Measurements from ENCODE around the gene CERS6.
"Not testable (repeated sequence)": the region's sequence is repeated elsewhere in the genome, so short reads cannot be mapped to it uniquely, and the experiment has no call there.

The CERS6 gene

DNA sequence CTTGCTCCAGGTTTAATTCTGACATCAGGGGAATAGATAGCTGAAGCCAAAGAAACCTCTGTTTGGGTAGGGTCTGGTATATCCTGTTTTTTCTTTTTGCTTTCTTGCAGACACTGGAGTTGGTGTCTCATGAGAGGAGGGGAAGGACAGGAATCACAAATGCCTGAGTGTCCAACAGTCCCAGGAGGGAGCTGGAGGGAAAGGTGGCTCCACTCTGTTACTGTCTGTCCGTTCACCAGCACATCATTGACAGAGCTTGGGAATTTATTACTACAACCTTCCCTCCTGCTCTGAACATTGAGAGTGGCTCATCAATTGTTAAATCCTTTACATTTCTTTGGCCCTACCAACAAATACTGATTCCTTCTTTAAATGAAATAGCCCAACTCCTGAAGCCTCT lies 194.1 kb downstream of the CERS6 start:
- no peak for DNase-seq

DNA sequence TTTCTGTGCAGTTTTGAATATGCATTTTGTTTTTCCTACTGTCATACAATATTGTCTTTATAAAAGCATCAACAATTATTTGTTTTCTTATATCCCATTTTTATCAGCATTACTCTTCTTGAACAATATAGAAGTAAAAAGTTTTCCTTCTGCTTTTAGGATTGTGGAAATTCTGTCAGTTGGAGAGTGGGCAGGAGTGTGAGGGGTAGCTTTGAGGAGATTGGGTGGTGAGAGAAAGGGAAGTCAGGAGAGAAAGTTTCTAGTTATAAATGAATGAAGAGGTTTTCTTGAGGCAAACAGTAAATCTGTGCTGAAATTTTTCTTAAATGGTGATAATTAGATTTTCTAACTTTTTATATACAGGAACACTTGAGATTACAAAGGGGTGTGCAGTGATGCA lies 194.7 kb downstream of the CERS6 start:
- DNase-seq: no peak

DNA sequence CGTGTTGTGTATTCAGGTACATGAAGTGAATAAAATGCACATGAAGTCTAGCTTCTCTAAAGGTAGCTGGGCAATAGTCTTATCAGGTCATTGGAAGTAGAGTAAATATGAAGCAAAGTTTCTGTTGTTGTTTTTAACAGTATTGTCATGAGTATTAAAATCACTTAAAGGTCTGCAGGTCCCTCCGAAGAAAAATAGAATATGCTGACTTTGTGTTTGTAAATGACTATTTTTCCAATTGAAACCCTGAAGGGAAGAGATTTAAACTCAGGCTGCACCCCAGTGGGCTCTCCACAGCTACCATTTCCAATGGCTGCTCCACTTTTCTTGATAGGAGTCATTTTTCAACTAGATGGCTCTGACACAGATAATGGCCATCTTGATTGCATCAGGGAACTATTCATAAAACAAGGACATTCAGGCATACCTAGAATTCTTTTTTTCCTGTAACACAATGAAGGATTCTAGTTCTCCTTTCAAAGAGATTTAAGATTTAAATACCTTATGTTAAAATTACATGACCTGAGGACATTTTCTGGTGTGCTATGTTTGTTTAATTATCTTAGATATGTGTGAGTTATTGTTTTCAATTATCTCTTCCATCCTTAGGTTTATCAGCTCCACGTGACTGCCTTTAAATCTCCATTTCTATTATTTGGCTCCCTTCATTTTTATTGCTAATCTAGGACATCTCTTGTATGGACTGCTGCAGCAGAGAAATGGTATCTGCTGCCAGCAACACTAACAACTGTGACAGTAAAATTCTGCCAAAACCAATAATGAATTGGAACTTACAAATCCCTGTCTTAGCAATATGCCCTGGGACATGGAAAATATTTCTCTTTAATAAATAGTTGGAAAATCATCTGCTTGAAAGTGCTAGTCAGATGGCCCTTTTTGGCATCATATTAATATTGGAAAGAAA lies 197.2 kb downstream of the CERS6 start:
- DNase-seq: no peak

DNA sequence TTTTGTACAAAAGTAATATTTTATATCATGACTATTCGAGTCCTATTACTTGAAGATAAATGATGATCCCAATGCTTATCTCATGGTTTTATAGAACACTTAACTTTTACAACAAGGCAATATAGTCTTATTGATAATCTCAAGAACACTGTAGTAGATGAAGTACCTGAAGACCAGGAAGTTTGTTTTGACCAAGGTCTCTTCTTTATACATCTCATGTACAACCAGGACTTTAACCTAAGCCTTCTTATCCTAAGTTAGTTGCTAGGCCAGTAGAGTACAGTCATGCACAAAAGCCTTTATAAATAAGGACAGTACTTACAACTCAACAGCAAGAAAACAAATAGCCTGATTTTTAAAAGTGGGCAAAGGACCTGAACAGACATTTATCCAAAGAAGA lies 198.6 kb downstream of the CERS6 start:
- no peak for DNase-seq

DNA sequence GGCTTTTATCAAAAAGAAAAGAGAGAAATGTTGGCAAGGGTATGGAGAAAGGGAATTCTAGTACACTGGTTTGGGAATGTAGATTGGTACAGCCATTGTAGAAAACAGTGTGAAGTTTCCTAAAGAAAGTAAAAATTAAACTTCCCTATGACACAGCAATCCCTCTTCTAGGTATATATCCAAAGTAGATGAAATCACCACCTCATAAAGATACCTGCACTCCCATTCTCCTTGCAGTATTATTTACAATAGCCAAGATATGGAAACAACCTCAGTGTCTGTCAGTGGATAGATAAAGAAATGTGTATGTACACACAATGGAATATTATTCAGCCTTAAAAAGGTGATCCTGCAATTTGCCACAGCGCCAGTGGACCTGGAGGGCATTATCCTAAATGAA lies 199.1 kb downstream of the CERS6 start:
- no peak for DNase-seq

DNA sequence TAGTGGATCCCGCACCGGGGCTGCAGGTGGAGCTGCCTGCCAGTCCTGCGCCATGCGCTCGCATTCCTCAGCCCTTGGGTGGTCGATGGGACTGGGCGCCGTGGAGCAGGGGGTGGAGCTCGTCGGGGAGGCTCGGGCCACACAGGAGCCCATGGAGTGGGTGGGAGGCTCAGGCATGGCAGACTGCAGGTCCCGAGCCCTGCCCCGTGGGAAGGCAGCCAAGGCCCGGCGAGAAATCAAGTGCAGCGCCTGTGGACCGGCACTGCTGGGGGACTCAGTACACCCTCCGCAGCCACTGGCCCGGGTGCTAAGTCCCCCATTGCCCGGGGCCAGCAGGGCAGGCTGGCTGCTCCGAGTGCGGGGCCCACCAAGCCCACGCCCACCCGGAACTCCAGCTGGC lies 201.3 kb downstream of the CERS6 start:
- DNase-seq: not testable (repeated sequence)

DNA sequence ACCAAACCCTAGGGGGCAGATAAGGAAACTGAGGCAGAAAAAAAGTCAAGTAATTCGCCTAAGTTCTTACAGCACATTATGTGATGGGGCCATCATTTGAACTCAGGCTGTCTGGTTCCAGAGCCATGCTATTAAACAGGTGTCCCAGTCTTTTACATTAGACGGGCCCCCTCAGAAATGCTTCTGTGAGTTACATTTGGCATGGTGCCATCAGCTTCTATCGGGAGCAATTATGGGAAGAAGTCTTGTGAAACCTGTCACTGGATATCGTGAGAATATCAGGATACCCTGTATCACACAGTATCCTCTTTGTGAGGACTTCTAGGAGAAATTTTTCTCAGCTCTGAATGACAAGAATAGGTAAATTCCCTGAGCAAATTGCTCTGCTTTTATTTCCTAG lies 202.6 kb downstream of the CERS6 start:
- no peak for DNase-seq

DNA sequence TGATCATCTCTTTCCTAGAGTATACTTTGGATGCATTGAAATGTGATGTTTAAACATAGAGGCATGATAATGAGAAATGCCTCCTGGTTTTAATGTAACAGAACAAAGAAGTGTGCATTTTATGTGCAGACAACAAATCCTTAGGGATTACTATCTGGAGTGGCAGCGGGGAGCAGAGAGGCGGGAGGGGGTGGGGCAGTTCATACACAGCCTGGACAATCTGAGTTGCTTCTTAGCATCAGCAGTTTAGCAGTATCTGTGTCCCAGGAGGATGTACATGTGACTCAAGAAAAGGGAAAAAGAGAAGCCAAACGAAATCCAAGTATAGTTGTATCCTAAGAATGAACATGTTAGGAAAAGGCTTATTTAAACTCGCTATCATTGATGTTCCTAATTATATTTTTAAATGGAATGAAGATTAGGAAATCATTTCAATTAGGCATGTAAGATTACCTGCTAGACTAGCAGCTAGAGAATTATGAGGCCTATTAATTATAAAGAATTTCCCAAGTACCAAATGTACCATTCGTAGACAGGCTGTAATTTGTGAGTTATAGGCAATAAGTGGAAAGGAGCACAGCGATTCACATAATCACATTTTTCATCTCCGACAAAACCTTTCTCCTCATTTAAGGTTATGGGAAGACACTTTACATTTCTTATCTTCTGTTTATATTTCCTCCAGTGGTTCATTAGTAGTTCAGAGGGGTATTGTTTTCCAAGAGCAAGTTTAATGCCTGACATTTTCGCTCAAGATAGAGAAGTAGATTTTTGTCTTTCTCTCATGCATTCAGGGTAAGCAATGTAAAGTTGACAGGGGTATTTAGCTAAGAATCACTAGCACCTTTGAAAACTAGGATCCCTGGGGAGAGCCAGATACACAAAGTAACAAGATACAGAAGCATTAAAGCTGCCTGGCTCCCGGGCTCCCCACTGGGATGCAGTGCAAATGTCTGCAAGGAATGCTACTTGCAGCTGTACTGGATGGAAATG lies 205.1 kb downstream of the CERS6 start:
- DNase-seq: no peak

DNA sequence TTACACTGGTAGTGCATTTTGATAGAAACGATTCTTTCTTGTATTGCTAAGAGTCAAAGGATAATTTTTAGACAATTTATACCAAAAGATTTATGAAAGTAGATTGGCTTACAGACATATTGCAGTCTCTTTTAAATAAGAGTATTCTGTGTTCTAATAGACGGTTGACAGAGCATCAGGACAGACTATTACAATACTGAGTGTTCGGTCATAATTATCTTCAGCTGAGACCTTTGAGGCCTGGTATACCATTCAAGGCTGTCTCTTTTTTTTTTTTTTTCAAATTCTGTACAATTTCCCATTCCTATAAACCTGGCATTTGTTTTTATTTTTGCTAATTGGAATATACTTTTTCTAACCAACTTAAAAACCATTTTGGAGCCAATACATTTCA lies 205.8 kb downstream of the CERS6 start:
- no peak for DNase-seq

DNA sequence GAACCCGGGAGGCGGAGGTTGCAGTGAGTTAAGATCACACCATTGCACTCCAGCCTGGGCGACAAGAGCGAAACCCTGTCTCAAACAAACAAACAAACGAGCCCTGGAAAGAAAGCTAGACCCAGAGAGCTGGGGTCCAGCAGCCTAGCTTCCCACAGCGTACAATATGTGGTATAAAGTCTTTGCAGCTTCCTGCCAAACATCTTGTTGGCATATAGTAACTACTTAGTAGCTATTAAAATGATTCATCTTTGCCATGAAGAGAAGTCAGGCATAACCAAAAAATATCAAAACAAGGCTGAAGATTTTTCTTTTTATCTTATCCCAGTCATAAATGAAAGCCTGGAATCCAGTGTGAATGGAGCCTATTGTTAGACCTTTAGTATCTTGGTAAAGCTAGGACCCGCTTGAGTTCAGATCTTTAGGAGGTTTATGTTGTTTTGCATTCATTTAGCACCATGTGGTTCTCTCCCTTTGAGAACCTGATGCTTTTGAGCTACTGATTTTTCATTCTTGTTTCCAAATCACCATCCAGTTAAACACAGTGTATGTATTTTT lies 206.7 kb downstream of the CERS6 start:
- no peak for DNase-seq

DNA sequence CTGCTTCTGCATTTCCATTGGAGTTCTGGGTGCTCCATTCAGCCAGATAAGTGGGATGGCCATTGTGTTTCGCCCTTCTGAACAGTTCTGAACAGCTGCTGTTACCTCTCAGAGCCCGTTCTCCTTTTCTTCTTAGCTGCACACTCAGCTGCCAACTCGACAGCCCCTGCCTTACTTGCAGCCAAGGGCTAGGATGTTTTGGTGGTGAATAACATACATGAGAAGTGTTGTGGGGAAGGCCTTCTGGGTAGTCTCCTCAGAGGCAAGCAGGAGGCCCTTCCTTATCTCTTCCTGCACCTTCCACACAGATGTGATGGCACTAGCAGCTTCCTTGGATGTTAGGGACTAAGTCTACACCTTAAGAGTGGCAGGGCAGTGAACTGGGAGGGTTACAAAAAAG lies 207.9 kb downstream of the CERS6 start:
- no peak for DNase-seq

DNA sequence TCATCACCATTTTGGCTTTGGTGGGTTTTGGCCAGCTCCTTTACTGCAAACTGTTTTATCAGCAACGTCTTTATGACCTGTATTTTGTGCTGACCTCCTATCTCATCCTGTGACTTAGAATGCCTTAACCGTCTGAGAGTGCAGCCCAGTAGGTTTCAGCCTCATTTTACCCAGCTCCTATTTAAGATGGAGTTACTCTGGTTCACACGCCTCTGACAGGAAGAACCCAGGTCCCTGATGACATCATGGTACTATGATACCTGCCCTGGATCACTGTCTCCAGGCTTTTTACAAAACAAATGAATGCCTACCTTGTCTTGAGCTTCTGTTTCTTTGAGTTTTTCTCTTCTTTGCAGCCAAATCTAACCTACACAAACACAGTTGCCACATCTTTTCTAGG lies 208.6 kb downstream of the CERS6 start:
- DNase-seq: not testable (repeated sequence)

DNA sequence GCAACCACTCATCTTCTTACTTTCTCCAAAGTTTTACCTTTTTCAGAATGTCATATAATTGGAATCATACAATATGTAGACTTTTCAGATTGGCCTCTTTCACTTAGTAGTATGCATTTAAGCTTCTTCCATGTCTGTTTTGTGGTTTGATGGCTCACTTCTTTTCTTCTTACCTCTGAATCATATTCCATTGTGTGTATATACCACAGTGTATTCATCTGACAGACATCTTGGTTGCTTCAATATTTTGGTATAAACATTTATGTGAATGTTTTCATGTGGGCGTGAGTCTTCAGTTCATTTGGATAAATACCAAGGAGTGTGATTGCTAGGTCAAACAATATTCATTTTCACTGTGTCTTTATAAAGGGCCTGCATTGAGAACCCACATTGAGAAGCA lies 210.3 kb downstream of the CERS6 start:
- DNase-seq: no peak

DNA sequence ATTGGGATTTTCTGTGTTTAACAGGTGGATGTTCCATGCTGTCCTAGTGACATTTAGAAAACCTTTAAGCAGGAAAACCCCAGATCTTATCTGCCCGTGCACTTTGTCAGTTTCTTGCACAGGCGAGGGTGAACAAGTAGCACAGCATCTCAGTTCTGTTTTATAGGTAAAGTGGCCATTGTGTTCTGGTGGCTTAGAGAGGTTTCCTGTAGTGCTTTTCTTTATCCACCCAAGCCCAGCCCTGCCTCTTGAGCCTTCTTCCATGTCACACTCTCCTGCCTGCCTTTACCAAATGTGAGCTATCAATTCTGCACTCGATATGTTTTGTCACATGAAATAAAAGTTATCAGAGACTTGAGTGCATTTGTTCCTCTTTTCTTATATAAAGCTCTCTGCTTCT lies 211.1 kb downstream of the CERS6 start:
- no peak for DNase-seq

DNA sequence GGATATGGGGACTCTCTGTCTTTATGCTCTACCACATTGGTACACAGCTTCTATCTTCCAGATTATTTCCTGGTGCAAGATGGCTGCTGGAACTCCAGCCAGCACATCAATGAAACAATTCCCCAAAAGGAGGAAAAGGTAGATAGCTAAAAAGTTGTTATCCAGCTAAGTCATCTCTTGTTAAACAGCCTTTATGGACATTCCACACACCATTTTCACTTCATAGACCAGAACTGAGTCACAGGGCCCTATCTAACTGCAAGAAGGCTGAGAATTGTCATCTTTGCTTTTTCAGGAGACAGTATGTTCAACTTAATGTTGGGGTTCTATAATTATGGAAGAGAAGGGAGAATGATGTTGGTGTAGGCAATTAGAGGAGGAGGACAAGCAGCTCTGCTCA lies 213.1 kb downstream of the CERS6 start:
- no peak for DNase-seq

DNA sequence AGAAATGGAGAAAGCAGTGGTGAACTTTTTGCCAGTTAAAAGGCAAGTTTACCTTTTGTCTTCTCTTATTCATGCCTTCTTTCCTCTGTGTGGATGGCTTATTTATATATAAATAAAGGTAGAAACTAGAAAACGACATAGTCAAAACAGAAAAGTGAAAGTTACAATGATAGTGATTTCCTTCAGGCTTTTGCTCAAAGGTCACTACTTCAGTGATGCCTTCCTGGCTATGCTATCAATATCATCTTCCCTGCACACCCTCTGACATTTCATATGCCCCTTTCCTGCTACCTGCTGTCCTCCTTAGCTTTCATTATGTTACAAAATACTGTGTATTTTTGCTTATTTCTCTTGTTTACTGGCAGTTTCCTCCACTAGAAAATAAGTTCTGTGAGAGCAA lies 214.4 kb downstream of the CERS6 start:
- no peak for DNase-seq

DNA sequence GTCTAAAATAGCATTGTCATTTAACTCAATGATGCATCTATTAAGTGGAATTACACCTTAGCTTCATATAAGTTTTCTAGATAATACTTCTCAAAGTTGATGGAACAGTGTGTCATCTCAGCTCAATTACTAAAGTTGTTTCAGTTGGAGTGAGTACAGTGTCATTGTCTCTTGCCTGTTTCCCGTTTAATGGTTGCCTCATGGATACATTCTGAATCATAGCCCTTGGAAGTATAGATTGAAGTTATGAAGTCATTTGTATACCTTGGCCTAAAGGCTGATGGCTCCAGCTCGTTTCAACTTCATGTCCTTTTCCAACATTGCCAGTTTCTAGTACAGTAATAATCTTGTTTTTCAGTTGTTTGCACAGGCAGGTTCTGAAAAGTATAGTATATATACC lies 215.9 kb downstream of the CERS6 start:
- DNase-seq: no peak

DNA sequence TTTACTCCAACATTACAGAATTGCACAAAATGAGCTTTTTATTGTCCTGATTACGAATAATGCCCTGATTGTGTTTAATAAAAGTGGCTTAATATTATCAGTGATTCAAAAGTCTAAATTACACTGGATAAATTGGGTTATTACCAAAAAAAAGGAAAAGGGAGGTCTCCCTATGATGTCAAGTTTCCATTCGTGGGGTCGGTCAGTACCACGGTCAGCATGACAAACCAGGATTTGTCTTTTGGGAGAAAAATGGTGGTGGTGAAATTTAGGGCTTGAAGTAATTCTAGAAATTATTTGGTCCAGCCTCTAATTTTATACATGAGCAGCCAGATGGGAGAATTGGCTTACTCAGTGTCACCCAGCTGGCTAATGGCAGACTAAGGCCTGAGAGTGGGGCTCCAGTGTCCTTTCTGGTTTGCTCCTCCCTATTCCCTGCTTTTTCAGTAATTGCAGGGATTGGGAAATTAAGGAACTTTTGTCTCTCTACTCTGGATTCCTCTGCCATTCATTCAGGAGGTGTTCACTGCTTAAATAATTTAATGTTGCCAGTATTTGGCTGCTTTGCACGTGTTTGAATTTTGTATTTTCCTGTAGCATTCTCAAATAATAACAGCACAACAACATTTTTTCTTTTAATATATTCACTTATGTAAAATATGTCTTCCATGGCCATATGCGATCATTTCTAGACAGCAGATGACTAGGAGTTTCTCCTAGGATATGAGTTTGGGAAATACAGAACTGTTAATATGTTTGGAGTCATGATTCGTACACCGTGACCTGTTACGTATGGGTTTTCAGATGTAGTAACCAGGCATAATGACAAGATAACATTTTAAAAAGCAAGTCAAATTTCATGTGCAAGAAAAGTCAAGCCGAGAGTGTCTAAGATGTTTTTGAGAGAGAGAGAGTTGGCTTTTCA lies 217.5 kb downstream of the CERS6 start:
- no peak for DNase-seq

DNA sequence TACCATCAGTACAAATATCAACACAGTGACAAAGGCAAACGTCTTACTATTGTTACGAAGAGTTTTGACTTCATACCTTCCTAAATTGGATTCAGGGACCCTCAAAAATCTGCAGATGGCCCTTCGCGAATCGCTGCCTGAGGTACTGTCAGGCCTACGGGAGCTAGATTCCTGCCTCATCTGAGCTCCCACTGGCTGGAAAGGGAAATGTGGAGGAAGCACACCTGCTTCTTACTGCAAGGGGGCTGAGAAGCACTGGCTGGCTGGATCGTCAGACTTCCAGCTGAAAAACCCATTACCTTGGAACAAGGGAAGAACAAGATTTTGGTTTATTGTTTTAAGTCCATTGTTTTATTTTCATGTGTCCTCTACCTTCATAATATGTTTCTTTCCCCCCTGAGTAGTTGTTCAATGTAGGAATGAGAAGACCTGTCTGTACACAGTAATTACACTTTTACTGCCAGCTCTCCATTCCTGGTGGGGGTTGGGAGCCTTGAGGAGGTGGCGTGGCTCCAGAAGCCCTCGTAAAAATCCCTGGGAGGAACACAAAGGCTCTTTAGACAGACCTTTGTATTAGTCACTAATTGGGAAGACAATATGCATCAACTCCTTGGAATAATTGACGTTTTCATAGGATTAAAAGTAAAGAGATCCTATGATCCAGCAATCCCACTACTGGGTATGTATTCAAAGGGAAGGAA lies 222.2 kb downstream of the CERS6 start:
- no peak for DNase-seq

DNA sequence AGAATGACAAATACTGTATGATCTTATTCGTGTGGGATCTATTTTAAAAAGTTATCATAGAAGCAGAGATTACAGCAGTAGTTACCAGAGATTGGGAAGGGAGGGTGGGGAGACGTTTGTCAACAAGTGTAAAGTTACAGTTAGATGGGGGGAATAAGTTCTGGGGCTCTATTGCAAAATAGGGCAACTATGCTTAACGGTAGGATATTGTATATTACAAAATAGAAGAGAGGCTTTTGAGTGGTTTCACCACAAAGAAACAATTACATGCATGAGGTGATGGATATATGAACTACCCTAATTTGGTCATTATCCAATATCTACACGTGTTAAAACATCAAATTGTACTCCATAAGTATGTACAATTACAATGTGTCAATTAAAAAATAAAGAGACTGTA lies 223.0 kb downstream of the CERS6 start:
- no peak for DNase-seq

DNA sequence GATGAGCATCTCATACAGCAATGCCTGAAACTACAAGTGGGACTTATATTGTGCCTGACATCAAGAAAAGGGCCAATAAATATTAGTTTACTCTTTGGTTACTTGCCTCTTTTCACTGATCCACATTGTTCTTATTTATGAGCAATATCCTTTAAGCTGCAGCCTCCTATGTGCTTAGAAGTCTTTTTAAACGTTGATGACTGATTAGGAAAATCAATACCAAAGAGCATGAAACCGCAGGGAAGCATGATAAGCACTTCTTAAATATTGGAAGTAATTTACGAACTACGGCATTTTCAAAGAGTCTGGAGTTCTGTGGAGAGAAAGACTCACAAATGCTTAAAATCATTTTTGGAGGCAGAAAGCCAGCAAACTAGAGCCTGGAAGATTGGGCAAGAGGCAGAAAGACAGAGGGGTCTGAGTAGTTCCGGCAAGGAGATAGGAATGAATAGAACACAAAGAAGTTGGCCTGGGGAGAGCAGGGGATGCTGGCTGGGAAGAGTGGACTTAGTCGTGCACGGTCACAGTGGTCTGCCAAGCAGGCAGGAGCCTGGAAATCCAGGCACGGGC lies 223.8 kb downstream of the CERS6 start:
- no peak for DNase-seq
